Lung (tissue), 12 donors: ENCODE measurements around the gene COL18A1. TPM values are rescaled to one million over a fixed set of nuclear protein-coding genes. Genes with fewer than 3 reads are reported as not detected.
A peak's percentile ranks its signal among the peaks of the same experiment; 100 is the strongest.

Experiments used
- ATAC-seq: fragments of 200-7000 bp; cut with Tn5 transposase; one replicate; pipeline ENCODE4 v1.9.1; 2020; ENCODE audit warnings: moderate number of reproducible peaks; ENCODE audit not compliant: insufficient read depth, low FRiP score
- DNase-seq, 3 donors: peaks; one replicate each; pipeline ENCODE4 v3.0.0-alpha.2; 2013 to 2017
- H3K27ac ChIP-seq, 2 donors: one replicate each; pipeline ENCODE4 v1.5.1; 2013; ENCODE audit warnings: mild to moderate bottlenecking in 2 of 2, moderate library complexity in 2 of 2, control low read depth in 1 of 2, inconsistent platforms in 1 of 2, low read depth in 1 of 2, low read length in 1 of 2
- H3K27me3 ChIP-seq, 3 donors: one replicate each; pipeline ENCODE4 v1.5.1; 2013; ENCODE audit warnings: low read length in 2 of 3; ENCODE audit not compliant: control insufficient read depth in 3 of 3, insufficient read depth in 3 of 3
- H3K36me3 ChIP-seq, 4 donors: one replicate each; pipeline ENCODE4 v1.5.1; 2013; ENCODE audit warnings: low read length in 4 of 4, mild to moderate bottlenecking in 1 of 4, moderate library complexity in 1 of 4; ENCODE audit not compliant: control insufficient read depth in 4 of 4, insufficient read depth in 4 of 4
- H3K4me1 ChIP-seq, 5 donors: one replicate each; pipeline ENCODE4 v1.5.1; 2013; ENCODE audit warnings: low read length in 5 of 5, mild to moderate bottlenecking in 2 of 5, moderate library complexity in 1 of 5; ENCODE audit not compliant: control insufficient read depth in 5 of 5, insufficient read depth in 5 of 5
- H3K4me3 ChIP-seq: one replicate; pipeline ENCODE4 v1.5.1; 2013; ENCODE audit warnings: mild to moderate bottlenecking, control low read depth, moderate library complexity
- H3K9ac ChIP-seq, 2 donors: one replicate each; pipeline ENCODE4 v1.5.1; 2013; ENCODE audit warnings: low read length in 2 of 2, control low read depth in 1 of 2; ENCODE audit not compliant: insufficient read depth in 1 of 2
- H3K9me3 ChIP-seq, 4 donors: one replicate each; pipeline ENCODE4 v1.5.1; 2013; ENCODE audit warnings: low read length in 3 of 4, mild to moderate bottlenecking in 1 of 4, moderate library complexity in 1 of 4; ENCODE audit not compliant: control insufficient read depth in 4 of 4, insufficient read depth in 3 of 4
- WGBS, 2 donors: extraction: QIAGEN DNeasy Blood & Tissue Kit; methylation state at CpG; one replicate each; pipeline ENCODE4 v1.1.7; 2013; 5-methylcytosine and 5-hydroxymethylcytosine counted together
- polyA plus RNA-seq, 2 donors: library from polyadenylated mRNA; stranded (reverse); fragments of 200-250 nt; gene quantifications; one replicate each; pipeline ENCODE4 v1.2.1, GENCODE V29; 2013
- total RNA-seq, 2 donors: library from RNA; depleted of rRNA in 1 of 2; stranded (reverse); fragments of >200 nt in 1 of 2; gene quantifications; one replicate each; pipeline ENCODE4 v1.2.1, GENCODE V29; 2014 to 2021
- TF ChIP-seq, protein P1 (sequence below): IDR thresholded peaks from 2 replicates; pipeline ENCODE4 v1.5.1; 2012; ENCODE audit warnings: mild to moderate bottlenecking; ENCODE audit errors: control extremely low read depth, extremely low read depth
- donor health status: control.
- donor health status: control.
- donor health status: Bipolar disorder and iron deficiency.
- donor health status: healthy.
- donor health status: DM: yes; HTN: yes; CAD: no.

The COL18A1 gene
- total and polyA plus RNA-seq, 4 donors, result 42.7 to 102 (median 45.8) TPM

DNA sequence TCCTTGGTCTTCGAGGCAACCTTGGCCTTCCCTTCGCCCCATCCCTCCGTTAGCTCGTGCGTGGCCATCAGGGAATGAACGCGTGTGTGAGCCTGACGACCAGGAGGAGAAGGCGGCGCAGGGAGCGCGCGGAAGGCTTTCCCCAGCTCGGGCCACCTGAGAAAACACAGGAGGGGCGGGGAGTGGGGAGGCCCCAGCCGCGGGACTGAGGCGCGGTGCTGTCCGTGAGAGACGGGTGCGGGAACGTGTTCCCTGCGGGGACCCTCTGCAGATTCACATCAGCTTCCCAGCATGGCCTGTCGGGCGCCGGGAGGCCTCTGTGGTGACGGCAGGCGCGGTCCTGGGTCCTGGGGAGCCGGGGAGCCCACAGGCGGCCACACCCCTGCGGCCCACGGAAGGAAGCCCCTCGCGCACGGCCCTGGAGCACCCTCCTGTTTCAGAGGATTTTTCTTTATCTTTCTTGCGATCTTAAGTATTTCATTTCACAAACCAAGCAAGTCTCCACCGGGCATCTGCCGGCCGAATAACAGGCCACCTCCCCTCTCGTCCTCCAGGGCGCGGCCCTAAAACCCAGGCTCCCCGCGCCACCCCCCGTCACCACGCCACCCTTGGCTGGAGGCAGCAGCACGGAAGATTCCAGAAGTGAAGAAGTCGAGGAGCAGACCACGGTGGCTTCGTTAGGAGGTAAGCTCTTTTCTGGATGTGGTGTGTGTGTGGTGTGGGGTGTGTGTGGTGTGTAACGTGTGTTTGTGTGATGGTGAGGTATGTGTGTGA is 71.0 kb downstream of the COL18A1 start:
- Histone ChIP-seq H3K9ac (no peak overlapping the region), H3K4me1 (peaks cover 0 to 22% (median 4%) of the 10 kb centered on the region in 5 donors), H3K9me3 (no peaks in the 10 kb centered on the region), H3K4me3 (no peak overlapping the region), H3K27me3 (peaks cover 0 to 3% (median 0%) of the 10 kb centered on the region in 3 donors), H3K36me3 (peaks cover 0 to 10% (median 5%) of the 10 kb centered on the region in 4 donors), H3K27ac (no peak overlapping the region)
- DNase-seq (no peak), ATAC-seq (no peak)
- 92 to 93% methylated on average over 53 of the region's 53 CpGs for WGBS, 2 donors
- TF ChIP-seq, protein P1, sequence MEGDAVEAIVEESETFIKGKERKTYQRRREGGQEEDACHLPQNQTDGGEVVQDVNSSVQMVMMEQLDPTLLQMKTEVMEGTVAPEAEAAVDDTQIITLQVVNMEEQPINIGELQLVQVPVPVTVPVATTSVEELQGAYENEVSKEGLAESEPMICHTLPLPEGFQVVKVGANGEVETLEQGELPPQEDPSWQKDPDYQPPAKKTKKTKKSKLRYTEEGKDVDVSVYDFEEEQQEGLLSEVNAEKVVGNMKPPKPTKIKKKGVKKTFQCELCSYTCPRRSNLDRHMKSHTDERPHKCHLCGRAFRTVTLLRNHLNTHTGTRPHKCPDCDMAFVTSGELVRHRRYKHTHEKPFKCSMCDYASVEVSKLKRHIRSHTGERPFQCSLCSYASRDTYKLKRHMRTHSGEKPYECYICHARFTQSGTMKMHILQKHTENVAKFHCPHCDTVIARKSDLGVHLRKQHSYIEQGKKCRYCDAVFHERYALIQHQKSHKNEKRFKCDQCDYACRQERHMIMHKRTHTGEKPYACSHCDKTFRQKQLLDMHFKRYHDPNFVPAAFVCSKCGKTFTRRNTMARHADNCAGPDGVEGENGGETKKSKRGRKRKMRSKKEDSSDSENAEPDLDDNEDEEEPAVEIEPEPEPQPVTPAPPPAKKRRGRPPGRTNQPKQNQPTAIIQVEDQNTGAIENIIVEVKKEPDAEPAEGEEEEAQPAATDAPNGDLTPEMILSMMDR, result no peak

GRCh38 chr21:45476582-45476981 is 71.6 kb downstream of the COL18A1 start:
- TF ChIP-seq, protein P1, result no peak
- H3K4me3 ChIP-seq, result no peak overlapping the region
- H3K4me1 ChIP-seq, result peaks cover 0 to 16% (median 3%) of the 10 kb centered on the region in 5 donors
- peaks cover 0 to 10% (median 5%) of the 10 kb centered on the region in 4 donors for H3K36me3 ChIP-seq
- DNase-seq (no peak), ATAC-seq (no peak)
- WGBS, 2 donors, result 93% methylated on average over 6 of the region's 6 CpGs
- no peak overlapping the region for H3K9ac ChIP-seq
- H3K27me3 ChIP-seq, result peaks cover 0 to 3% (median 0%) of the 10 kb centered on the region in 3 donors
- H3K9me3 ChIP-seq, result no peaks in the 10 kb centered on the region
- H3K27ac ChIP-seq, result no peak overlapping the region

- WGBS, 2 donors, result 73 to 76% methylated on average over 43 to 44 of the region's 44 CpGs
- Histone ChIP-seq H3K4me1 (peaks cover 0 to 8% (median 3%) of the 10 kb centered on the region in 5 donors), H3K4me3 (no peak overlapping the region), H3K36me3 (peaks cover 0 to 17% (median 5%) of the 10 kb centered on the region in 4 donors), H3K27ac (peak overlapping the region in 1 of 2 donors; percentile 48), H3K9me3 (no peaks in the 10 kb centered on the region), H3K27me3 (peaks cover 0 to 3% (median 0%) of the 10 kb centered on the region in 3 donors), H3K9ac (no peak overlapping the region)
- DNase-seq, result no peak
- TF ChIP-seq, protein P1, result no peak
- ATAC-seq, result no peak
Measured at GRCh38 chr21:45477176-45478114, 72.5 kb downstream of the COL18A1 start.
